ENCODE data around the gene NEMP1.
"Not testable (repeated sequence)": the region's sequence is repeated elsewhere in the genome, so short reads cannot be mapped to it uniquely, and the experiment has no call there.

The NEMP1 gene

DNA sequence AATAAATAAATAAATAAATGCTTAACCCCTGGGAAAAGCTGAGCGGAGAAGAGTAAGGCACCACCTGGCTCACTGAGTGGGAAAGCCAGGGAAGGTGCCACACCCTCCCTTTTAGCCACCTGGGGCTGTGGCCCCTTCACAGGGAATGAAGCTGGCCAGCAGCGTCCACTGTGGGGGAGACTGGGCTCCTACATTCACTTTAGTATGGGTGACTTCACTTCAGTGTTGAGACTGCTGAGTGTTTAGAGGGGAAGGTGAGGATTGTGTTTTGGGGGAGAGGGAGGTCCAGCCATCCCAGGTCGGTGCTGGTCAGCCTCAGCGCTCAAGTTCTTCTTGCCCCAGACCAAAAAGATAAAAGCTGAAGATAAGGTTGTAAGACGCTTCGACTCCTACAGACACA is 11.9 kb upstream of the NEMP1 start:
- no peak for DNase-seq

DNA sequence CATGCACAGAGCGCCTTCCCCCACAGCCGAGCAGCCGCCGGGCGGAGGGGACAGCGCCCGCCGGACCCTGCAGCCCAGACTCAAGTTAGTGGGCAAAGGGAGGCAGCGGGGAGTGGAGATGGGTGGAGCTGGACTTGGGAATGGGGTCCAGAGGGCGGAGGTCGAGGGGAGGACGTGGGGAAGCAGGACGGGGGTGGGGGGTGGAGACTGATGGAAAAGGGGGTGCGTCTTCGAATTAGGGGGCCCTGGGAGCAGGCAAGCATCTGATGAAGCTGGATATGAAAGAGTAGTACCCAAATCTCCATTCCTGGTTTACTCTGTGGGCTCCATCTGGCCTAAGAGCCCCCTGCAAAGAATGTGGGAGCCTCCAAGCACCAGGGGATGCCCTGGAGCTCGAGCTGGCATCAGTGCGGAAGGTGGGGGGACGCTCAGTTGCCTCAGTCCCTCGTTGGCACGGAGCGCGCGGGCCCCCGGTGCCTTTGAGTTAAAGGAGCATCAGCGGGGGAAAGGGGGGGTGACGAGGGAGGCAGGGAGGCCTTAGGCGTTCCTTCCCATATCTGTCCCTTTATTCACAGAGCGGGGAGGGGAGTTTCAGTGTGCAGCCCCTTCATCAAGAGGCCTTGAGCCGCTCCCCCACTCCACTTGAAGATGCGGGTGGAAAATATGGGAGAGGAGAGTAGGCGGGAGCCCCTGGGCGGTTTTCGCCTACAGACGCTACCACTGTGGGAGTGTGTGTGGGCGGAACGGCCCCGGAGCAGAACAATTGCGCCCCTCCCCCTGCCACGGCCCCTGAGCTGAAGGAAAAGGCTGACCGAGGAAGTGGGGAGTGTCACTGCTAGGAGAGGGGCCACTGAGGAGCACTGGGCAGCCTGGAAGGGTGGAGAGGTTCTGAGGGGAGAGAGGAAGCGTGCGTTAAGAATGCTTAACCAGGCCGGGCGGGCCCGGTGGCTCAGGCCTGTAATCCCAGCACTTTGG is 11.0 kb upstream of the NEMP1 start:
- DNase-seq, result peak; percentile 50

DNA sequence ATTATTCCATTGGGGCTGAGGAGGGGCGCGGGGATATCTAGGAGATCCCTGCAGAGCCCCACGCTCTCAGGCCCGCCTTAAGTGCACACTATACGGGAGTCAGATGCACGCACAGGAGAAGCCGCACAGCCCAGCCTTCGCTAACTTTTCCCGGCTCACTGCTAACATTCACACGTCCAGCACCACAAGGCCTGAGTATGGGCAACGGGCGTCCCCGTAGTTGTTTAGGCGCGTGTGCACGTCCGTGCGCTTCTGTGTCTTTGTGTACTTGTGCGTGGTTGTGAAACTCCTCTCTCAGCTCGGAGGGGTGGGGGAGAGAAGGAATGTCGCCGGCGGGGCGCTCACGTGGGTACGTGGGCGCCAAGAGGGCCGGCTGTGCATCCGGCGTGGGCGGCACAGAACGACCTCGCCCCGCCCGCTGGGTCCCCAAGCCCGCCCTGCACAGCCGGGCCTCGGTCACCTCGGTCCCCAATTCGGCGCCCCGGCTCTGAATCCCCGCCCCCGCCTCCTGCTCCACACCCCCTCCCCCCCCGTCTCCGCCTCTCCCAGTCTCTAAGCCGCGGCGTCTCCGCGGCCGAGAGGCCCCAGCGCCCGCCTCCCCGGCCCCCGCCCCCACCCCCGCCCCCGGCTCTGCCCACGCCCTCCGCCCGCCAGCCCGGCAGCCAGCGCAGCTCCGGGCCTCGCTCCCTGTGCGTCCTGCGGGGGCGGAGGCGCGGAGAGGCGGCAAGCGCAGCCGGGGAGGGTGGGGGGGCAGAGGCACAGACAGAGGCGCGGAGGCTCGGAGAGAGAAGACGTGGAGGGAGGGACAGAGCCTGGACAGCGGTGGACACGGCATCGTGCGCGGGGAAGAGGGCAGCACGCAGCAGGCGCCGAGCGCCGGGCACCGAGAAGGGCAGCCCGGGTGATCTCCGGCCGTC is 10.0 kb upstream of the NEMP1 start, which contains the start of gene NAB2:
Gene NAB2 (plus strand): TSS at position 761 of the 917 bp plus-strand sequence. CDS start 158 bp downstream, outside the sequence.
- peak; percentile 95 for DNase-seq

DNA sequence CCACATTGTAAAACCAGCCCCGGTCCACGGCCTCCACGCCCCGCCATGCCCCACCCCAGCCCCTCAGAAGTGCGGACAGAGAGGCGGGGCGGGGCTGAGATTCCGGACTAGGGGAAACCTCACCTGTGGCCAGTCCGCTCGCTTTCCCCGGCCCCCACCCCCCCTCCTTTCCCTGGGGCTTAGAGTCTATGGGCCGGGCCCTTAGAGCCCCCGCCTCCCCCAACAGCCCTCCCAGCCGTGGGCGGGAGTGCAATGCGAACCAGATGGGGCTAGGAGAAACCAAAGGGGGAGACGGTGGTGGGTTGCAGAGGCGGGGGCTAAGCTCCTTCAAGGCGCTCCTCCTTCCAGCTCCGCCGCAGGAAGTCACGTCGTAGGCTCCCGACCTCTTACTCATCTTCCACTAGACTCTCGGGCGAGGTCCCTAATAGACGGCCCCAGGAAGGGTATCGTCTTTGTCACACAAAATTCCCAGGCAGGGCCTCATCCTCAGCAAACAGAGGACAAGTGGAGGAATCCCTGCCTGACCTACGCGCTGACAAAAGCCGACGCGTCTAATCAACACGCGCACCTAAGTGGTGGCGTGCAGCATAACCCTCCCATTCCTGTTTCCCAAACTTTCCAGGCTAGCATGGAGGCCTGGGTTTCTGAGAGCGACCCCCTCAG is 9.2 kb upstream of the NEMP1 start:
- peak; percentile 82 for DNase-seq

DNA sequence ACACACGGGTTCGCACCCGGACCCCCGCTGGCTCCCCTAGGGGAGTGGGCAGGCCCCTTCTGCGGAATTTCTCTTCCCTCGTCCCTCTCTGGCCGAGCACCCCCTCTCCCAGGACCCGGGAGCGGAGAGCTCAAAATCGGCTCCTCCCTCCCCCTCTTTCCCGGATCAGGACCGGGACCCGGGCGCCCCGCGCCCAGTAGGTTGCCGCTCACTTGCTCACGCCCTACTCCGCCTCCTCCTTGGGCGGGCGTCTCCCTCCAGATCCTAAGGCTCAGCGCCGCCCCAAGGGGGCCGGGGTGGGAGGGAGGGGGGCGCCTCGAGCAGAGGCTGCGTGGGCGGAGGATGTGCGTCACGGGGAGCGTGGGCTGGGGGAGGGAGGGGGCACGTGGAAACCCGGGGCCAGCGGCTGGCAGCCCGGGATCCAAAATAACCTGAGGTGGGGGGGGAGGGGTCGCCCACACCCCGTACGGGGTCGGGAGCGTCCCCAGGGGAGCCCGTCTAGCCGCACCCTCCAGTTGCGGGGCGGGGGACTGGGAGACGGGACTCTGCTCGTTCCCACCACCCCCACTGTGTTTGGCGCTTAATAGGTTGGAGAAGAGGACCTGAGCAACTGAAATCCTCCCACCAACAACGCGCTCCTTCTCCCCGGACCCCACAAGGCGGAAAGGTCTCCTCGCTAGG is 8.6 kb upstream of the NEMP1 start:
- DNase-seq, result peak; percentile 92

DNA sequence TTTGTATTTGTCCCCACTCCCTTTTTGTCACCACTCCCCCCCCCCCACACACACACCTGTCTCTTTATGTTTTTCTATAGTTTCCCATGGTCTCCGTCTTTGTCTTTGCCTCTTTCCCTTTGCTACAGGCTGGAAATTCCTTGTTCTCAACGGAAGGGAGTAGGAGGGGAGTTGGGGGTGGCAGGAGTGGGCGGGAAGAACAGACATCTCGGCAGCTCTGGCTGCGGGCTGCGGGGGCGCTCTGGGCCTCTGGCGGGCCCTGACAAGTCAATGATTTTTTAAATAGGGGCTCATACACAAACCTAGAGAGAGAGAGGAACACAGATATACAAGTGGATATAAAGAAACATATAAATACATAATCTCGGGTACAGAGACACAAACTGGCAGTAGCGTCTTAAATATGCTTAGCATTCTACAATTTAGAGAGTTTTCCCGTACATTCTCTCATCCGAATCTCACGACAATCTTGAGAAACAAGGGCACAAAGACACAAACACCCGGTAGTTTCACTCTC is 8.0 kb upstream of the NEMP1 start:
- DNase-seq, result peak; percentile 63

DNA sequence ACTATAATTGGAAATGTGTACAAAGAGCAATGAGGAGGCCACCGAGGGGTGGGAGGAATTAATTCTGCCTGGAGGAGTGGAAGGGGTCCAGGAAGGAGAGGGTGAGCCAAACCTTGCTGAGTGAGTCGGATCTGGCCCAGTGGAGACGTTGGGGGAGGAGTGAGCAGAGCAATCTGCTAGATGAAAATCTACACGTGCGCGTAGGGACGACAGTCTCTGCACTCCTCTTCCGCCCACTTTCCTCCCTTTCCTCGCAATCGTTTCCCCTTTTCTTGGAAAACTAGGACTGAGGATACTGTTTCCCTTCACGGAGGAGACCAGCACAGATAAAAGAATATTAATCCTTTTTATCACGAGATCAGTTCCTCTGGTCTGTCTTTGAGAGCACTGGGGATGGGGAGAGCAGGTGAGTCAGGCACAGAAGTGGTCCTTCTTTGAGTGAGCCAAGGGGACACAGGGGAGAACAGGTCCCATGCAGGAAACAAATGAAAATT is 7.5 kb upstream of the NEMP1 start:
- no peak for DNase-seq

DNA sequence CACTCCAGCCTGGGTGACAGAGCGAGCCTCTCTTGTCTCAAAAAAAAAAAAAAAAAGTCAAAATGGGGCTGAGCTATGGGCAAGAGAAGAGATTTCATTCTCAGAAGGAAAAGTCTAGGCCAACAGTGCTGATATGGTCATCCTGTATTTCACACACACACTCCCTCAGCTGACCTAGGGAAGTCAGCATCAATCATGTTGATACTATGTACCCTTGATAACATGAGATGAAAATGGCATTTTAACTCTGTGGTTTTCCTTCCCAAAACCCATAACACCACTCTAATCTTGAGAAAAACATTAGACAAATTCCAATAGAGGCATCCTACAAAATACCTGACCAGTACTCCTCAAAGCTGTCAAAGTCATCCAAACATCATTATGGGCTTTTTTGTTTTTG is 2.3 kb upstream of the NEMP1 start:
- DNase-seq, result no peak

DNA sequence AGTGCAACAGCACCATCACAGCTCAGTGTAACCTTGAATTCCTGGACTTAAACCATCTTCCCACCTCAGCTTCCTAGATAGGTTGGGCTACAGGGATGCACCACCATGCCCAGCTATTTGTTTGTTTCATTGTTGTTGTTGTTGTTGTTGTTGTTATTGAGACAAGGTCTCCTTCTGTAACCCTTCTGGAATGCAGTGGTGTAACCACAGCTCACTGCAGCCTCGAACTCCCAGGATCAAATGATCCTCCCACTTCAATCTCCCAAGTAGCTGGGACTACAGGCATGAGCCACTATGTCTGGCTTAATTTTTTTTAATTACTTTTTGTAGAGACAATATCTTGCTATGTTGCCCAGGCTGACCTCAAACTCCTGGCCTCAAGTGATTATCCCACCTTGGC is 1.2 kb upstream of the NEMP1 start:
- DNase-seq, result no peak

DNA sequence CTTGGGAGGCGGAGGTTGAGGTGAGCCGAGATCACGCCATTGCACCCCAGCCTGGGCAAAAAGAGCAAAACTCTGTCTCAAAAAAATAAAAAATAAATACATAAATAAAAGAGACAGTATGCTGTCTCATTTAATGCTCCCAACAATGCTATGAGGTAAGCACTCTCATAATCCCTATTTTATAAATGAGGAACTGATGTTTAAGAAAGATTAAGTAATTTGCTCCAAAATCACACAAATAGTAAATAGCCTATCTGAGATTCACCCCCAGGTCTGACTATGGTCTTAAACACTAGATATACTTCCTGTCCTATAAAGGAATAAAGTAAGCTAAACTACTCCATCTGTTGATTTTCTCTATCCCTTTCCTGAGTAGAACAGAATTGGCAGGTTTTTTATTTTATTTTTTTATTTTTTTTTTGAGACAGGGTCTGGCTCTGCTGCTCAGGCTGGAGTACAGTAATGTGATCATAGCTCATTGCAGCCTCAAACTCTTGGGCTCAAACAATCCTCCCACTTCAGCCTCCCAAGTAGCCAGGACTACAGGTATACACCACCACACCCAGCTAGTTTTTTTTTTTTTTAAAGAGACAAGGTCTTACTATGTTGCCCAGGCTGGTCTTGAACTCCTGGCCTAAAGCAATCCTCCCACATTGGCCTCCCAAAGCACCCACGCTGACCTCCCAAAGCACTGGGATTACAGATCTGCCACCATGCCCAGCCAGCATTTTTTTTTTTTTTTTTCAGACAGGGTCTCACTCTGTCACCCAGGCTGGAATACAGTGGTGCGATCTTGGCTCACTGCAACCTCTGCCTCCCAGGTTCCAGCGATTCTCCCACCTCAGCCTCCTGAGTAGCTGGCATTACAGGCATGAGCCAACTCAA is 4.8 kb downstream of the NEMP1 start:
- not testable (repeated sequence) for DNase-seq

DNA sequence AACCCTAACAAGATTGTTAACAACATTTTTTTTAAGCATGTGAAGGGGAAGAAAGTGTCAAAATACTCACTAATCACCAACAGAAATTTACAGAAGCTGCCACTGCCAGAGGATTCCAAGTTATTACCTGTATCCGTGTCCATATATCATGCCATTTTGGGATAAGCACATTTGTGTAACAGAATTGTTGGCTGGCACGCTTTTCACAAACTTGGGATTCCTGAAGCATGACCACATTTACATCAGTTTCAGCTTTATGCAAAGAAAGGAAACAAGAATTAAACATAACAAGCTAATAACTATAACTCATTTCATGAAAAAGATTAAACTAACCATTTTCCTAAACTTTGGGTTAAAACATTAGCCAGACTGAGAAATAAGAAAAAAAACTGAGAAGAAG is 5.9 kb downstream of the NEMP1 start:
- DNase-seq, result no peak

DNA sequence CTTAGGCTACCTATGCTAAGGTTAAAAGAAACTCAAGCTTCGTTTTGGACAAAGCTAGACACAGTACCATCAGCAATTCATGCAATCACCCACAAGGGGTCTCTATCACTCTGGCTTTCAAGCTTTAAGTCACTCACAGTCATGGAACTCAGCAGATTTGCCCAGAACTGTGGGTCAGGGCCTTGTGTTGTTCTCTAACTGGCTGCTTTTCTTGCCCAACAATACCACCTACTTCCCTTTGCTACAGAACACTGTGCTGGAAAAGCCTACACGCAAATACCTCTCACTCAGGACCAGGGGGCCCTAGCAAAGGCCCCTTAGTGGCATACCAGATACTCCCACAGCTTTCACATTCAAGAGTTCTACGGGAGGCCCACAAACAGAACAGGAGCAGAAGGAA is 9.1 kb downstream of the NEMP1 start:
- DNase-seq, result peak; percentile 88

DNA sequence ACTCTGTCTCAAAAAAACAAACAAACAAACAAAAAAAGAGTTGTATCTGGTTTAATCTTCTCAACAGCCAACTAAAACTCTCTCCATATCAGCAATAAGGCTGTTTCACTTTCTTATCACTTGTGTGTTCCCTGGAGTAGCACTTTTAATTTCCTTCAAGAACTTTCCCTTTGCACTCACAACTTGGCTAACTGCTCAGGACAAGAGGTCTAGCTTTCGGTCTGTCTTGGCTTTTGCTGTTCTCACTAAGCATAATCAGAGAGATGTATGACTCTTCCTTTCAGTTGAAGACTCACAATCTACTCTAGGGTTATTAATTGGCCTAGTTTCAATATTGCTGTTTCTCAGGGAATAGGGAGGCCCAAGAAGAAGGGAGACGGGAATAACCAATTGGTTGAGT is 12.3 kb downstream of the NEMP1 start:
- DNase-seq, result no peak

DNA sequence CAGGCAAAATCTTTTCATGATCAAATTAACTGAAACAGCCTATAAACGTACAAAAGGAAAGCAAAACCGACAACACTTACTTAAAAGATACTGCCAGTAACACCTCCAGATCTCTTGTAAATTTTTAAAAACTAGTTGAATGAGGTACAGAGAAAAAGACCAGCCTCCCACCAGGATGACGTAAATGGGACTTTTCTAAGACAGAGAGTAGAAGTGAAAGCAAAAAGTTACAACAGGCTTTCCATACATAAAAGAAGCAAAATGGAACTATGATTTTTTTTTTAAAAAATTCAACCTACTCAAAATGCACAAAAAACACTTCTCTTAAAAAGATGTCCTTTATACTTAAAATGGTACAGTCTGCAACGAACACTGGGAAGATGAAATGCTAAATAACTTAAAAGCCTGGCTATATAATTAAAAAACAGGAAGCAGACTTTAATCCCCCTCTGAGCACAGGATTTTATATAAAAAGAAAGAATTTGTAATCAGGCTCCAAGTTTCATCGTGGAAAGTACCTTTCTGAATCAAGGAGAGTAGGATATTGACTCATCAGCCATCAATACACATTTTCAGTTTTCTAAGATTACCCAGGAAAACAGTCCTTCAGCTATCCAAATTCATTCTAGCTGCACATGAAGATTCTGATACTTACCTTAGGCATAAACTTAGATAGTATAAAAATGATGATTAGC is 14.5 kb downstream of the NEMP1 start:
- peak; percentile 90 for DNase-seq

DNA sequence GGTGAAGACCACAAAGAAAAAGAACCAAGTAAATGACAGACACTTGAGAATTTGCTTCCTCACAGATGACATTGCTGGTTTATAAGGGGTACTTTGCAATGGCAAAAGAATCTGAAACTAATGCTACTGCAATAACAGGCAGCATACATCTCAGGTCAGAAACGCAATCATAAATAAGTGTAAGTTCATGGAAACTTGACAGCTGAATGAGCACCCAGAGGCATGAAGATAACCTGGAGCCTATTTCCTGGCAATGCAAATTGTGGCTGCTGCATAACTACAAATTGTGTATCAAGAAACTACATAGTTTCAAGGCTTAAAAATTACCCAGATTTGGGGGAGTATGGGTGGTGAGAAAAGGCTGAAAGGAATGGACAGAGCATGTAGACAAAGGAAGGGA is 20.1 kb downstream of the NEMP1 start:
- no peak for DNase-seq

DNA sequence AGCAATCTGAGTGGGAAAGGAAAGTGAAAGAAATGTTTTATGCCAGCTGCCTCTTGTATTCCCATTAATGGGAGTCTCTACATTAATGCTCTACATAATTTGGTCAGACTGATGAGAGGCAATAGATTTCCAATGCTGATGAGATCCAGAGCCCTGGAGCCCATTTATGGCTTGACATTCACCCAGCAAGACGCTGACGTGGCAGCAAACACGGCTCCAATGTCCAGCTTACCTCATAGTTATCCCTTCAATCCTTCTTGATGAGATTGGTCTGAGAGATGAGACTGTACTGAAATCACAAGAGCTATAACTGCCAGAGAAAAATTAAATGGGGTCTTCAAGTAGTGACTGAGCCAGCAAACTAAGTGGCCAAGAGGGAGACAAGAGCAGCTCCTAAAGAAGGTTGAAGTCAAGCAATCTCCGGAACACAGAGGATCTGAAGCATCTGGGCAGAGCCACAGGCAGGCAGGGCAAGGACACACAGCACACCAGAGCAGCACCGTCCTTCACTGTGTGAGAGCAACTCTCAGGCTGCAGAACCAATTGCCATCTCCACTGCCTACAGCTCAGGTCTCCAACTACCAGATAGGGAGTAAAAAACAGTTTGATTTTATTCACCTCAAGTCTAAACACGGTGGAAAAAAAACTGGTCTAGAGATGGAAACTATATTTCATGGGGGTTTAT is 21.4 kb downstream of the NEMP1 start:
- DNase-seq, result no peak

DNA sequence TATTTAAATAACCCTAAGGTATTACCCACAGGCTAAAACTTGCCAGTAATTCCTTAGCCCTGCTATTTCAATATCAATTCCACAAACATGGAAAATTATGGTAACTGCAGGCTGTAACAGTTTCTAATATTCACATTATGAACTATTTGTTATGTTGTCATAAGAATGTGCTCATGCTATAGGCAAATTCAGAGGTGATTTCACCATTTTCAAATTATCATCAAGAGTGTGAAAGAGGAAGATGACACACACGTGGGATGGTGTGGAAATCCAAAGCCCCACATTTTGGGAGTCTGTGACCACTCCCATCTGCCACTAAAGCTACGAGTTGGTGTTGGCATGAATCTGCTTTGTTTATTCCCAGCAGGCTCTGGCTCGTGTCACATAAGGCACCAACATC is 22.8 kb downstream of the NEMP1 start:
- DNase-seq, result no peak

DNA sequence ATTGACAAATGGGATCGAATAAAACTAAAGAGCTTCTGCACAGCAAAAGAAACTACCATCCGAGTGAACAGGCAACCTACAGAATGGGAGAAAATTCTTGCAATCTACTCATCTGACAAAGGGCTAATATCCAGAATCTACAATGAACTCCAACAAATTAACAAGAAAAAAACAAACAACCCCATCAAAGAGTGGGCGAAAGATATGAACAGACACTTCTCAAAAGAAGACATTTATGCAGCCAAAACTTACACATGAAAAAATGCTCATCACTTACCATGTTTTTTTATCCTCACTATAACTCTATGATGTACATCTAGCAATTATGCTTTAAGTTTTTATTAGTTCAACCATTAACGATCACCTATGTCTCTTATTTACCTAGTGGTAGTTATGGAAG is 24.7 kb downstream of the NEMP1 start:
- DNase-seq, result not testable (repeated sequence)

DNA sequence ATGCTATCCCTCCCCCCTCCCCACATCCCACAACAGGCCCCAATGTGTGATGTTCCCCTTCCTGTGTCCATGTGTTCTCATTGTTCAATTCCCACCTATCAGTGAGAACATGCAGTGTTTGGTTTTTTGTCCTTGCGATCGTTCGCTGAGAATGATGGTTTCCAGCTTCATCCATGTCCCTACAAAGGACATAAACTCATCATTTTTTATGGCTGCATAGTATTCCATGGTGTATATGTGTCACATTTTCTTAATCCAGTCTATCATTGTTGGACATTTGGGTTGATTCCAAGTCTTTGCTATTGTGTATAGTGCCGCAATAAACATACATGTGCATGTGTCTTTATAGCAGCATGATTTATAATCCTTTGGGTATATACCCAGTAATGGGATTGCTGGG is 25.4 kb downstream of the NEMP1 start:
- DNase-seq, result not testable (repeated sequence)

DNA sequence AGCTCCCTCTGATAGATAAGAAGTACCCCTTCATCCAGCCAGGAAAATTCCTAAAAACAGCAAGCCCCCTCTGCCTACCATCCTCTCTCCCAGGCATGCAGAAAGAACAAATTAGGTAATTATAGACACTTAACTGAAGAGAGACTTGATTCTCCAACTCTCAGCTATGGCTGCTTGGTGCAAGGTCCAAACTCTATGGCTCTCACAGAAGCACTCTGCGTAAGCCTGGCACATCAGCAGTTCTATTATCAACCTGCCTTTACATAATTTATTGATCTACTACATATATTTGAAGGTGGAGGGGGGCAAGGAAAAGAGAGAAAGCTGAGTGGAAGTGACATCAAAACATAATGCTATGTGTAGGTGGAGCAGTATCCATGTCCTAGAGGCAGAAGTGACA is 27.6 kb downstream of the NEMP1 start:
- DNase-seq, result no peak
